Esophagus muscularis mucosa (tissue), 4 donors: ENCODE measurements around the gene BCAS1. TPM values are rescaled to one million over a fixed set of nuclear protein-coding genes. Genes with fewer than 3 reads are reported as not detected.

ENCODE experiments used
- DNase-seq: peaks from one replicate; pipeline ENCODE4 v3.0.0-alpha.2; 2017; ENCODE audit errors: extremely low spot score
- H3K27ac ChIP-seq, 4 donors: fragments of 200-600 bp; sonication (generic); replicated peaks in 1 of 4; 1 replicate in 3 of 4; 2 replicates in 1 of 4; pipeline ENCODE4 v1.5.1; 2016 to 2019; ENCODE audit warnings: mild to moderate bottlenecking in 1 of 4
- H3K27me3 ChIP-seq, 4 donors: fragments of 200-600 bp; sonication (generic); one replicate each; pipeline versions ENCODE4 v1.5.1 to v1.6.0; 2016 to 2019
- H3K36me3 ChIP-seq, 4 donors: fragments of 200-600 bp; sonication (generic); one replicate each; pipeline ENCODE4 v1.5.1; 2016 to 2019
- H3K4me1 ChIP-seq, 4 donors: fragments of 200-600 bp; sonication (generic); one replicate each; pipeline ENCODE4 v1.5.1; 2016 to 2019
- H3K4me3 ChIP-seq, 4 donors: fragments of 200-600 bp; sonication (generic); 1 replicate in 2 of 4; 2 replicates in 2 of 4; pipeline ENCODE4 v1.5.1; 2016 to 2019; ENCODE audit warnings: mild to moderate bottlenecking in 4 of 4, moderate library complexity in 1 of 4
- H3K9me3 ChIP-seq, 4 donors: fragments of 200-600 bp; sonication (generic); 1 replicate in 3 of 4; 2 replicates in 1 of 4; pipeline ENCODE4 v1.5.1; 2016 to 2019
- EP300 ChIP-seq: sonication (generic); formaldehyde crosslinking; IDR thresholded peaks from one replicate; pipeline ENCODE4 v1.6.1; 2017; ENCODE audit warnings: antibody characterized with exemption
- POLR2A ChIP-seq: fragments of 450-650 bp; IDR thresholded peaks from one replicate; pipeline ENCODE4 v1.6.1; 2017; ENCODE audit warnings: antibody characterized with exemption, moderate library complexity, mild to moderate bottlenecking, low read depth
- POLR2AphosphoS5 ChIP-seq, 2 donors: sonication (generic); formaldehyde crosslinking; IDR thresholded peaks; one replicate each; pipeline ENCODE4 v1.6.1; 2017; ENCODE audit warnings: antibody characterized with exemption in 2 of 2
- WGBS: methylation state at CpG from one replicate; pipeline ENCODE4 v1.1.5; 2018; 5-methylcytosine and 5-hydroxymethylcytosine counted together
- intact Hi-C: fragments of 100-400 bp; cut with DNase I; formaldehyde crosslinking; loops from one replicate; pipeline ENCODE4 v1.15.1; 2023
- total RNA-seq, 4 donors: library from RNA; depleted of rRNA; stranded (reverse); fragments of >200 nt; gene quantifications; one replicate each; pipeline versions ENCODE4 v1.1.0 to v1.2.1, GENCODE V29; 2016
- TF ChIP-seq, protein P1 (sequence below), 3 experiments: fragments of 200-600 bp in 2 of 3; fragments of 450-650 bp in 1 of 3; sonication (generic) in 2 of 3; IDR thresholded peaks; one replicate each; pipeline ENCODE4 v1.5.1; 2017 to 2019; ENCODE audit warnings: antibody characterized with exemption in 3 of 3, mild to moderate bottlenecking in 2 of 3, moderate library complexity in 1 of 3

Gene BCAS1
- total RNA-seq, 4 donors from 2014 or later, result 0.13 to 0.46 TPM; not detected in 2

DNA sequence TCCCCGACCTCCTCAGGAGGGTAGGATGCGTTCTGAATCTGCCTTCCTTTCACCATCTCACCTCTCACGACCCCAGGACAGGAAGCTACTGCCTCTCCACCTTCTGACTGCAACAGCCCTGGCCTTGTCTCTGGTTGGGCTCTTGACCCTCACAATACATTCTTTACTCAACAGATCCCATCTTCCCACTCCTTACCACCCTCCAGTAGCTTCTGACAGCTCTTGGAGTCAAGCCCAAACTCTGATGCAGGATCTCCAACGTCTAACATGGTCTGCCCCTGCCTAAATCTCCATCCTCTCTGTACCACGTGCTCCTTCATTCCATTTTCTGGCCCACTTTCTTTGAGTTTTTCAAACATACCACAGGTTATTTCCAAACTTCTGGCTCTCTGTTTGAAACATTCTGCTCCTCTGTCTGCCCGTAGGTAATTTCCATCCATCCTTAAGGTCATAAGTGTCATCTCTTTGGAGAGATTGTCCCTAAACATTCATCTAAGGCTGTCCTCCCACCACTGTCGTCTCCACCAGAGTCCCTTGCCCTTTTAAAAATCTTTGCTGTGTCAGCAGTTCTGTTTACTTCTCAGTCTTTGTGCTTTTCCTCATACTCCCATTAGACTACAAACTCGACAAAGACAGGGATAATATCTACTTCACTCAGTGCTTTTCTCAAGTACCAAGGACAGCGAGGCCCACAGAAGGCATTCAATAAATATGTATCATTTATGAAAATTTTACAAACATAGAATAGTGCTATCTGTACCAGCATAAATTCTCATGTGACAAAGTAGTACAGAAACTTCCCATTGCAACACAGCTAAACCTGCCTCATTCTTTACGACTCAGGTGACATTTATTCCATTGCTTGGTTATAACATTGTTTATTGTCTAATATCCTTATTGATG lies 73.6 kb downstream of the BCAS1 start:
- peaks cover 0 to 8% (median 2%) of the 10 kb centered on the region in 4 donors for H3K9me3 ChIP-seq
- no peak for DNase-seq
- 71% methylated on average over 10 of the region's 10 CpGs for WGBS
- no peaks in the 10 kb centered on the region for H3K4me1 ChIP-seq
- H3K27me3 ChIP-seq, result no peaks in the 10 kb centered on the region
- TF ChIP-seq POLR2A, result no peak
- no peak for TF ChIP-seq POLR2AphosphoS5 (IDR thresholded peaks at IDR 0.05)
- TF ChIP-seq, protein P1, sequence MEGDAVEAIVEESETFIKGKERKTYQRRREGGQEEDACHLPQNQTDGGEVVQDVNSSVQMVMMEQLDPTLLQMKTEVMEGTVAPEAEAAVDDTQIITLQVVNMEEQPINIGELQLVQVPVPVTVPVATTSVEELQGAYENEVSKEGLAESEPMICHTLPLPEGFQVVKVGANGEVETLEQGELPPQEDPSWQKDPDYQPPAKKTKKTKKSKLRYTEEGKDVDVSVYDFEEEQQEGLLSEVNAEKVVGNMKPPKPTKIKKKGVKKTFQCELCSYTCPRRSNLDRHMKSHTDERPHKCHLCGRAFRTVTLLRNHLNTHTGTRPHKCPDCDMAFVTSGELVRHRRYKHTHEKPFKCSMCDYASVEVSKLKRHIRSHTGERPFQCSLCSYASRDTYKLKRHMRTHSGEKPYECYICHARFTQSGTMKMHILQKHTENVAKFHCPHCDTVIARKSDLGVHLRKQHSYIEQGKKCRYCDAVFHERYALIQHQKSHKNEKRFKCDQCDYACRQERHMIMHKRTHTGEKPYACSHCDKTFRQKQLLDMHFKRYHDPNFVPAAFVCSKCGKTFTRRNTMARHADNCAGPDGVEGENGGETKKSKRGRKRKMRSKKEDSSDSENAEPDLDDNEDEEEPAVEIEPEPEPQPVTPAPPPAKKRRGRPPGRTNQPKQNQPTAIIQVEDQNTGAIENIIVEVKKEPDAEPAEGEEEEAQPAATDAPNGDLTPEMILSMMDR (IDR thresholded peaks at IDR 0.05), result no peak
- no peak for TF ChIP-seq EP300
- H3K4me3 ChIP-seq, result no peak overlapping the region
- H3K27ac ChIP-seq, result no peak overlapping the region
- H3K36me3 ChIP-seq, result no peaks in the 10 kb centered on the region
- intact Hi-C loops, result no loop called here

DNA sequence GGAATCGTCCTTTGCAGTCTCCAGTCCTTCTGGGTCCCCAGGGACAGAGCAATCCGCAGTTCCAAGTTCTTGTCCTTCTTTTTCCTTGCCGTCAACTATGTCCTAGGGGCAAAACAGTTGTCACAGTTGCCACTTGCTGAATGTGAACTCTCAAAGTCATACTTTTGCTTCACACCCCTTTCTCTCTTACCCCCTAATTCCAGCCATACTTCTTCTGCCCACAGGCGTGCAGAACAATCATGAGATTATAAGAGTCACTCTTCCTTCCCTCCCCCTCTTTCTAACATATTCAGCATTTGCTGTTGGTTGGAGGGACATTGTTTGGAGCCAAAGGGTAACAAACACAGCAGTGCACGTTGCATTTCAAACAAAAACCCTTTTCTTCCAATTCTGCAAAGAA lies 74.4 kb downstream of the BCAS1 start:
- no peak overlapping the region for H3K27ac ChIP-seq
- H3K4me1 ChIP-seq, result no peaks in the 10 kb centered on the region
- H3K4me3 ChIP-seq, result no peak overlapping the region
- TF ChIP-seq POLR2AphosphoS5 (IDR thresholded peaks at IDR 0.05) (no peak), EP300 (no peak), POLR2A (no peak)
- no peaks in the 10 kb centered on the region for H3K36me3 ChIP-seq
- intact Hi-C loops, result no loop called here
- no peak for DNase-seq
- no peaks in the 10 kb centered on the region for H3K27me3 ChIP-seq
- WGBS, result 78% methylated on average over 5 of the region's 5 CpGs
- no peaks in the 10 kb centered on the region for H3K9me3 ChIP-seq

DNA sequence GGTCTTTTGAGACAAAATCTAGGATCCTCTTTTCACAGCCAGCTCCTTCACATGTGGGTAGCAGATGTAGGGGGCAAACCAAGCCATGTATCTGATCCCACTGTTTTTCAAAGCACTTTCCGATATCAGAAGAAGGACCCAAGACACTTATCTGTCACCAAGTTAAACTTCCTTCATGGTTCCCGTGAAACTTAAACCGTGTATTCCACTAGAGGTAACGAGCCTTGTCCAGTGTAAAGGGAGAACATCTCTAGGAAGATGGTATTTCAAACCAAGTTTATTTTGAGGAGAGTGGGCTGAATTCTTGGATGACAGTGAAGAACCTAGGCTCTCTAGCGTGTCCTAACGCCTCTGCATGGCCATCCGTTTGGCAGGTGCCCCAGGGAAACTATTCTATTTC lies 76.3 kb downstream of the BCAS1 start:
- DNase-seq, result no peak
- intact Hi-C loops, result no loop called here
- Histone ChIP-seq H3K4me3 (no peak overlapping the region), H3K4me1 (no peaks in the 10 kb centered on the region), H3K27ac (no peak overlapping the region), H3K36me3 (no peaks in the 10 kb centered on the region), H3K9me3 (no peaks in the 10 kb centered on the region), H3K27me3 (no peaks in the 10 kb centered on the region)
- no peak for TF ChIP-seq POLR2A
- no peak for TF ChIP-seq EP300
- WGBS, result 85% methylated on average over 7 of the region's 7 CpGs

DNA sequence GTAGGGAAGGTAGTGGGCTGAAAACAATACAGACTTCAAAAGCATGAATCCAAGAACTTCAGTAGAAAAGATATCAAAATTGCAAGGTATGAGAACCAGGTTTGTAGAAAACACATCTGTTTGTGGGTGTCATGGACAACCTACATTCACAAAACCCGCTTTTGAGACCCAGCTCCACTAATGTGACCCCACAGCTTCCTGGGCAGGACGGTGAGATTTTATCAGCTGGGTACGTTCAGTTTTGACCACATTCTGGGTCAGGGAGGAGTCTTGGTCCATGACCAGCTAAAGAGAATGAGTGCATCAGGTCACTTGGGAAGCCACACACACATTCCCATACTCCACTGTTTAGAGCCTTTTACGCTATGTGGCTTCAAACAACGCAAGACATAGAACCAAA lies 77.1 kb downstream of the BCAS1 start:
- H3K27me3 ChIP-seq, result no peaks in the 10 kb centered on the region
- WGBS, result 79% methylated on average over 5 of the region's 5 CpGs
- H3K27ac ChIP-seq, result no peak overlapping the region
- no peaks in the 10 kb centered on the region for H3K36me3 ChIP-seq
- no peak overlapping the region for H3K4me3 ChIP-seq
- H3K4me1 ChIP-seq, result no peaks in the 10 kb centered on the region
- DNase-seq, result no peak
- no peak for TF ChIP-seq POLR2A
- TF ChIP-seq, protein P1 (IDR thresholded peaks at IDR 0.05), result no peak
- TF ChIP-seq POLR2AphosphoS5 (IDR thresholded peaks at IDR 0.05), result no peak
- TF ChIP-seq EP300, result no peak
- intact Hi-C loops, result no loop called here
- no peaks in the 10 kb centered on the region for H3K9me3 ChIP-seq

DNA sequence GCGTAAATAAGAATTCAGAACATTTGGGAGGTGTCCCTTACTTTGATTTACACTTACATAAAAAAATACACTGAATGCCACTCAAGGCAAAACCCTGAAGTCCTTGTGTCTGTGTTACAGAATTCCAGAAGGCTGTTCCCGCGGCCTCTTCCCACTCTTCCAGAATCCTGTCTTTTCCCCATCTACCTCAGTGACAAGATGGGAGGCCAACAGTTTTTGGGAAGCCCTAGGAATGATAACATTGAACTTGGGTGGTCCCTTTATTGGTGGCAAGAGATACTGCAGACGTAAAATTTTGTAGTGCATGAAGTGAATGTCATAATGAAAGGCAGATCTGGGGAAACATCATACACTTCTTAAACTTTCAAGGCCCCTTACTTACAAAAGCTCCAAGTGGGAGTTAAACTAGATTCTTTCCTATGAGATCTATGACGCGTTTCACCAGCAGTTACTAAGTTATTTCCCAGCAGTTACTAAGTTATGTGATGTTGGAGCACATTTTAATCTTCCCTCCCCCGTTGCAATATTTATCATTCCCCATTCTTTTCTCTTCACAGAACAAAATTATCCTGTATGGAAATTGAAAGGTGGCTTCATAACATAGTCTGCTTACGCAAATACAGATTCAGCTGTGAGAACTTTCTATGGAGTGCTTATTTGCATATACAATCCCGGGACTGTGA lies 79.5 kb downstream of the BCAS1 start:
- Histone ChIP-seq H3K4me1 (no peaks in the 10 kb centered on the region), H3K27me3 (peaks cover 0 to 6% (median 0%) of the 10 kb centered on the region in 4 donors), H3K9me3 (no peaks in the 10 kb centered on the region), H3K4me3 (no peak overlapping the region), H3K27ac (no peak overlapping the region), H3K36me3 (no peaks in the 10 kb centered on the region)
- WGBS, result 74% methylated on average over 9 of the region's 9 CpGs
- DNase-seq, result no peak
- no peak for TF ChIP-seq POLR2AphosphoS5 (IDR thresholded peaks at IDR 0.05)
- TF ChIP-seq POLR2A, result no peak
- no peak for TF ChIP-seq EP300
- TF ChIP-seq, protein P1 (IDR thresholded peaks at IDR 0.05), result no peak
- intact Hi-C loops, result no loop called here
